ENCODE measurements around the gene C6orf136. TPM values are rescaled to one million over a fixed set of nuclear protein-coding genes. Genes with fewer than 3 reads are reported as not detected.

The C6orf136 gene
- total and polyA plus RNA-seq, 9 of the 15 experiments (the other 6 are each of a cell fraction or from before 2014, with no cell fraction given), result 14.1 to 63.1 (median 18.4) TPM

DNA sequence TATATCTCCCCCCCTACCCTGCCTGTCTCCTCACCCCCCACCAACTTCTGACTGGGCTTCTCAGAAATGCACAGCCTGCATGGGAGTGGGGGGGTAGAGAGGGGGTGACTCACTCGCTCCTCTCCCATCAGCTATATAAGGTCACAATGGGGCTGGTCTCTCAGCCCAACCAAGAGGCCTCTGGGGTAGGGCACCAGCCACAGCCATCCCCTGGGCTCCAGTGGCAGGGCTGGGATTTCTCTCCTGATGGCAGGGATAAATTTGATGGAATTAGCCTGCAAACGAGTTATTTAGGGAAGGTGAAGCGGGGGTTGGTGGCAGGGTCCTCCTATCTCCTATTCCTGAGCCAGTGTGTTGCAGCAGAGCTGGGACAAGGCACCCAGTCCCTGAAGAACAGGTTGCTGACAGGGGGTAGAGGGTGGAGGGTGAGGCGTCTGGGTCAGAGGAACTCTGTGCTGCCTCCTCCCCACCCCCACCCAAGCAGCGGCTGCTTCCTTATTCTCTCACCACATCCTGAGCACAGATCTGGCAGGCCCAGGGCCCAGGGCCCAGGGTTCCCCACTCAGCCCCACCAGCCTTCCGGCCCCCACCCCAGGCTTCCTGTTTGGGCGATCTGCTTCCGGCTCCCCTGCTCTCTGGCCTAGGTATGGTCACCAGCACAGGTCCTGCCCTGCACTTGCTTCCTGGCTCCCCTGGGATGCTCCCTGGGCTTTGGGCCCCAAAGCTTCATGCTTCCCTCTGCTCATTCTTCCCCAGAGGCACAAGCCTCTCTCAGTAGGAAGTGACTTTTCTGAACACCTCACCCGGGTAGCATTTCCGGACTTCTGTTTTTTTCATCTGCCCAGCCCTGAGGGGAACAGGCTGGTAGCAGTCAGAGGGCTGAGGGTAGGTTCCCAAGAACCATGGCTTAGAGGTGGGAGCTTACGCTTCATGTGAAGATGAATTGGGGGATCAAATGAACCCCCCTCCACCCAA lies 35.5 kb downstream of the C6orf136 start (continued):
- TF ChIP-seq YY1 (IDR thresholded peaks at IDR 0.05; ENCODE audit: borderline replicate concordance in 1 of 3, control insufficient read depth in 1 of 3, extremely low read depth in 1 of 3, insufficient read depth in 3 of 3, insufficient read length in 1 of 3, insufficient replicate concordance in 2 of 3, low read depth in 1 of 3, low read length in 2 of 3) (peak in 2 of 3 experiments; percentile 57 to 76), KLF13 (tag; IDR thresholded peaks at IDR 0.05; ENCODE audit: borderline replicate concordance, low read depth) (no peak), NR4A1 (CRISPR knock-in tag; IDR thresholded peaks at IDR 0.05) (no peak), NR4A1 (tag; IDR thresholded peaks at IDR 0.05) (peak; percentile 61; the same call in 1 of the 2 replicates), RNF2 (IDR thresholded peaks at IDR 0.05) (peak; percentile 95; the same call in 1 of the 2 replicates), ZKSCAN1 (IDR thresholded peaks at IDR 0.05; ENCODE audit: low read depth, low read length) (peak; percentile 31; the same call in 1 of the 2 replicates), CHD2 (IDR thresholded peaks at IDR 0.05; ENCODE audit: low read depth, low read length) (peak; percentile 46; the same call in 1 of the 2 replicates), TEAD4 (IDR thresholded peaks at IDR 0.05; ENCODE audit: low read length) (peak; percentile 27; the same call in 1 of the 2 replicates), TEAD4 (CRISPR knock-in tag; IDR thresholded peaks at IDR 0.05; ENCODE audit: borderline replicate concordance) (no peak), ATF7 (IDR thresholded peaks at IDR 0.05) (peak; percentile 72), ARNT (IDR thresholded peaks at IDR 0.05) (peak; percentile 17 to 29; a peak in 1 of 4 replicates), HCFC1 (IDR thresholded peaks at IDR 0.05; ENCODE audit: low read depth, low read length) (peak; percentile 55), PML (IDR thresholded peaks at IDR 0.05; ENCODE audit: low read length) (peak; percentile 67; the same call in 1 of the 2 replicates), ZNF766 (CRISPR knock-in tag; conservative IDR thresholded peaks at IDR 0.05) (peak; percentile 55; the same call in 1 of the 2 replicates), CBFA2T2 (conservative IDR thresholded peaks at IDR 0.05) (no peak), PHB2 (IDR thresholded peaks at IDR 0.05; ENCODE audit: low read depth) (no peak), ZBTB7A (IDR thresholded peaks at IDR 0.05; ENCODE audit: borderline replicate concordance, control insufficient read depth, low read depth, low read length) (peak; percentile 86), PRMT5 (CRISPR knock-in tag; IDR thresholded peaks at IDR 0.05) (no peak)
- TF ChIP-seq, protein P1, sequence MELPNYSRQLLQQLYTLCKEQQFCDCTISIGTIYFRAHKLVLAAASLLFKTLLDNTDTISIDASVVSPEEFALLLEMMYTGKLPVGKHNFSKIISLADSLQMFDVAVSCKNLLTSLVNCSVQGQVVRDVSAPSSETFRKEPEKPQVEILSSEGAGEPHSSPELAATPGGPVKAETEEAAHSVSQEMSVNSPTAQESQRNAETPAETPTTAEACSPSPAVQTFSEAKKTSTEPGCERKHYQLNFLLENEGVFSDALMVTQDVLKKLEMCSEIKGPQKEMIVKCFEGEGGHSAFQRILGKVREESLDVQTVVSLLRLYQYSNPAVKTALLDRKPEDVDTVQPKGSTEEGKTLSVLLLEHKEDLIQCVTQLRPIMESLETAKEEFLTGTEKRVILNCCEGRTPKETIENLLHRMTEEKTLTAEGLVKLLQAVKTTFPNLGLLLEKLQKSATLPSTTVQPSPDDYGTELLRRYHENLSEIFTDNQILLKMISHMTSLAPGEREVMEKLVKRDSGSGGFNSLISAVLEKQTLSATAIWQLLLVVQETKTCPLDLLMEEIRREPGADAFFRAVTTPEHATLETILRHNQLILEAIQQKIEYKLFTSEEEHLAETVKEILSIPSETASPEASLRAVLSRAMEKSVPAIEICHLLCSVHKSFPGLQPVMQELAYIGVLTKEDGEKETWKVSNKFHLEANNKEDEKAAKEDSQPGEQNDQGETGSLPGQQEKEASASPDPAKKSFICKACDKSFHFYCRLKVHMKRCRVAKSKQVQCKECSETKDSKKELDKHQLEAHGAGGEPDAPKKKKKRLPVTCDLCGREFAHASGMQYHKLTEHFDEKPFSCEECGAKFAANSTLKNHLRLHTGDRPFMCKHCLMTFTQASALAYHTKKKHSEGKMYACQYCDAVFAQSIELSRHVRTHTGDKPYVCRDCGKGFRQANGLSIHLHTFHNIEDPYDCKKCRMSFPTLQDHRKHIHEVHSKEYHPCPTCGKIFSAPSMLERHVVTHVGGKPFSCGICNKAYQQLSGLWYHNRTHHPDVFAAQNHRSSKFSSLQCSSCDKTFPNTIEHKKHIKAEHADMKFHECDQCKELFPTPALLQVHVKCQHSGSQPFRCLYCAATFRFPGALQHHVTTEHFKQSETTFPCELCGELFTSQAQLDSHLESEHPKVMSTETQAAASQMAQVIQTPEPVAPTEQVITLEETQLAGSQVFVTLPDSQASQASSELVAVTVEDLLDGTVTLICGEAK (IDR thresholded peaks at IDR 0.05), result peak; percentile 94
- TF ChIP-seq, protein P1 (CRISPR knock-in tag; IDR thresholded peaks at IDR 0.05), result no peak

Measured in K562 (cell line).